Ascending aorta (tissue), 2 donors: ENCODE data around the gene CSMD2. TPM values are rescaled to one million over a fixed set of nuclear protein-coding genes. Genes with fewer than 3 reads are reported as not detected.

Source experiments
- DNase-seq, 2 donors: peaks; one replicate each; pipeline ENCODE4 v3.0.0-alpha.2; 2019; ENCODE audit warnings: low spot score in 2 of 2
- H3K27ac ChIP-seq, 2 donors: fragments of 200-600 bp; sonication (generic); one replicate each; pipeline ENCODE4 v1.5.1; 2016 to 2017; ENCODE audit warnings: mild to moderate bottlenecking in 1 of 2
- H3K27me3 ChIP-seq: fragments of 200-600 bp; sonication (generic); one replicate; pipeline ENCODE4 v1.5.1; 2017
- H3K36me3 ChIP-seq, 2 donors: fragments of 200-600 bp; sonication (generic); one replicate each; pipeline ENCODE4 v1.5.1; 2016
- H3K4me1 ChIP-seq, 2 donors: fragments of 200-600 bp; sonication (generic); one replicate each; pipeline ENCODE4 v1.5.1; 2016 to 2017; ENCODE audit warnings: mild to moderate bottlenecking in 1 of 2
- H3K4me3 ChIP-seq, 2 donors: fragments of 200-600 bp; sonication (generic); one replicate each; pipeline ENCODE4 v1.5.1; 2016 to 2017; ENCODE audit warnings: mild to moderate bottlenecking in 1 of 2
- H3K9me3 ChIP-seq, 2 donors: fragments of 200-600 bp; sonication (generic); one replicate each; pipeline ENCODE4 v1.5.1; 2016
- intact Hi-C: fragments of 100-400 bp; cut with DNase I; formaldehyde crosslinking; loops from one replicate; pipeline ENCODE4 v1.15.1; 2023
- total RNA-seq: library from RNA; depleted of rRNA; stranded (reverse); fragments of >200 nt; gene quantifications from one replicate; pipeline ENCODE4 v1.1.0, GENCODE V29; 2016
- TF ChIP-seq, protein P1 (sequence below), 3 experiments: fragments of 200-600 bp in 2 of 3; fragments of 450-650 bp in 1 of 3; sonication (generic) in 2 of 3; IDR thresholded peaks; one replicate each; pipeline ENCODE4 v1.5.1; 2016 to 2019; ENCODE audit warnings: antibody characterized with exemption in 3 of 3, mild to moderate bottlenecking in 1 of 3, moderate library complexity in 1 of 3

The CSMD2 gene
- total RNA-seq, 1 donor from 2014 or later: 10.9 TPM

DNA sequence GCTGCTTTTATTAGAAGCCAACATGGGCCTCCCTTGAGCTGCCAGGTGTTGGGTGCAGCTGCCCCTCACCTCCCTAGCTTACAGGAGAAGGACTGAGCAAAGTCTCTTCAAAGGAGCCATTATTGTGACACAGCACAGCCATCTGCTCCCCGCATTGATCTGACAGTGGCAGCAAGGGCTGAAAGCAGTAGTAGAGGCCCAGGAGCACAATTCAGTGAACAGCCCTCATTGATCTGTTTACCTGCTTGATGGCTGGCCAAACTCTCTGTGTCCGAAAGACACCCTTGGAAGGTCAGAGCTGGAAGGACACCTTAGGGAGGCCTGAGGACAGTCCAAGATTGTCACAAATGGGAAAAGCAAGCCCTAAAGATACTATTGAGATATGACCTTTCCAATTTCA is 286.6 kb downstream of the CSMD2 start:
- Histone ChIP-seq H3K27me3 (no peaks in the 10 kb centered on the region), H3K9me3 (no peaks in the 10 kb centered on the region), H3K4me3 (no peak overlapping the region), H3K27ac (no peak overlapping the region), H3K36me3 (no peaks in the 10 kb centered on the region), H3K4me1 (peaks cover 0 to 3% of the 10 kb centered on the region in 2 donors)
- intact Hi-C loops: no loop called here
- DNase-seq: no peak
- TF ChIP-seq, protein P1, sequence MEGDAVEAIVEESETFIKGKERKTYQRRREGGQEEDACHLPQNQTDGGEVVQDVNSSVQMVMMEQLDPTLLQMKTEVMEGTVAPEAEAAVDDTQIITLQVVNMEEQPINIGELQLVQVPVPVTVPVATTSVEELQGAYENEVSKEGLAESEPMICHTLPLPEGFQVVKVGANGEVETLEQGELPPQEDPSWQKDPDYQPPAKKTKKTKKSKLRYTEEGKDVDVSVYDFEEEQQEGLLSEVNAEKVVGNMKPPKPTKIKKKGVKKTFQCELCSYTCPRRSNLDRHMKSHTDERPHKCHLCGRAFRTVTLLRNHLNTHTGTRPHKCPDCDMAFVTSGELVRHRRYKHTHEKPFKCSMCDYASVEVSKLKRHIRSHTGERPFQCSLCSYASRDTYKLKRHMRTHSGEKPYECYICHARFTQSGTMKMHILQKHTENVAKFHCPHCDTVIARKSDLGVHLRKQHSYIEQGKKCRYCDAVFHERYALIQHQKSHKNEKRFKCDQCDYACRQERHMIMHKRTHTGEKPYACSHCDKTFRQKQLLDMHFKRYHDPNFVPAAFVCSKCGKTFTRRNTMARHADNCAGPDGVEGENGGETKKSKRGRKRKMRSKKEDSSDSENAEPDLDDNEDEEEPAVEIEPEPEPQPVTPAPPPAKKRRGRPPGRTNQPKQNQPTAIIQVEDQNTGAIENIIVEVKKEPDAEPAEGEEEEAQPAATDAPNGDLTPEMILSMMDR (IDR thresholded peaks at IDR 0.05): no peak

DNA sequence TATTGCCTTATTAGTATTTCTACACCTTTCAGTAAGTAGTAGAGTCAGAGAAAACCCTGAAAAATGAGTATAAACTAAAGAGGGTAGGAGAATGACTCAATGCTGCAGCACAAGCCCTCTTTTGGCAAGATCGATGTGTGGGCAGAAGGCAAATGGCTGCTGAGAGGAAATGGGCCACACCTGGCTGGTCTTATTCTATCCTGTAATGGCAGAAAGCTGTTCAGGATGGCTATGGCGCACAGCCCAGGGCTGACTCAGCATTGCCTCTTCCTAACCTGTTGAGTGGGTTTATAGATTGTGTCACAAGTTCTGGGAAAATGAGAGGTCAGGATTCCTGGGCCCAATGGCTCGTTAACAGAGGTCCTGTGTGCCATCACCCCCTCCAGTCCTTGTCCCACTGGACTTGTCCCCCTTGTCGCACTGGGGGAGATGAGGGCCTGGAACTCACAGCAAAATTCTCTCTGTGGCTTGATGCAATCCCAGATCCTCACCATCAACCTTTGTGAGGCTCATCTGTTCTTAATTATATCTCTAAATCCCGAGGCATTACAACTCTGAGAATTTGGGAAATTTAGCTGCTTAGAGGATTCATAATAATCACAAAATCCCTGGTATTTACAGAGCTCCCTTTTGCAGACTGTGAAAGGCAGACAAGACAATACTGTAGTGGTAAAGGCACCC is 287.9 kb downstream of the CSMD2 start:
- H3K36me3 ChIP-seq: no peaks in the 10 kb centered on the region
- no peaks in the 10 kb centered on the region for H3K27me3 ChIP-seq
- H3K4me1 ChIP-seq: peaks cover 0 to 3% of the 10 kb centered on the region in 2 donors
- H3K27ac ChIP-seq: no peak overlapping the region
- no peak overlapping the region for H3K4me3 ChIP-seq
- intact Hi-C loops: no loop called here
- no peaks in the 10 kb centered on the region for H3K9me3 ChIP-seq
- TF ChIP-seq, protein P1 (IDR thresholded peaks at IDR 0.05): no peak
- peak in 1 of 2 donors; percentile 68 for DNase-seq

DNA sequence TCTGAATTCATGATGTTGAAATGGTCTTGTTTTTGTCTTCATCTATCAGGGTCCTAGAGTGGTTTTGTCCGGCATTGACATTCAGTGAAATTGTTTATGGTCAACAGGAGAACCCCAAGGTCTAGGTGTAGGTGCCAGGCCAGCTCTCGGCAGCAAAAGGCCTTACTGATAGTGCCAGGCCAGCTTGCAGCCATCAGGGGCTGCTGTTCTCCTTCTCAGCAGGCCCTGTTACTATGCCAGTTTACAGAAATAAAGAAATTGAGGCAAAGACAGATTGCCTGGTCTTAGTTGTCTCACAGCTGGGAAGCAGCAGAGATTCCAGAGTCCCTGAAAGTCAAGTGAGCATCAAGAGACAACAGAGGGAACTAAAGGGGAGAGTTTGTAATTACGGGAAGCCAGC is 289.2 kb downstream of the CSMD2 start:
- intact Hi-C loops: no loop called here

DNA sequence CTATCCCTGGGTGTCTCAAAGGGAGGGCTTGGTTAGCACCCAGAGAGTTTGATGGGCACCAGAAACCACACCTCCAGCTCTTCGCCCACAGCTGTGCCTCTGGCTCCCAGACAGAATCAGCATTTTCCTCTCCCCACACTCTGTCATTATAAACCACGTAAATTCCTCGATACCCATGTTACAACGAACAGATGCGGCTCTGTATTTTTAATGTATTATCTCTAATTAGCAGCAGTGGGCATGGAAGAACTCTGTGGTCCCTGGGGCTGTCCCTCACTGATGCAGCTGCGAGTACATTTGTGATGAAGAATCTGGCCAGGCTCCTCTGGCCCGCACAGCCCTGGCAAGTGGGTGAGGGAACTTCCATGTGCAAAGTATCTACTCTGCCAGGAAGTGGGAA is 290.4 kb downstream of the CSMD2 start:
- H3K27me3 ChIP-seq: no peaks in the 10 kb centered on the region
- no peak for DNase-seq
- H3K36me3 ChIP-seq: no peaks in the 10 kb centered on the region
- TF ChIP-seq, protein P1 (IDR thresholded peaks at IDR 0.05): no peak
- intact Hi-C loops: no loop called here
- H3K27ac ChIP-seq: no peak overlapping the region
- H3K4me1 ChIP-seq: peaks cover 0 to 3% of the 10 kb centered on the region in 2 donors
- H3K9me3 ChIP-seq: no peaks in the 10 kb centered on the region
- no peak overlapping the region for H3K4me3 ChIP-seq

More for the DNA sequence above, 289.2 kb downstream of the CSMD2 start:
- no peak overlapping the region for H3K27ac ChIP-seq
- H3K9me3 ChIP-seq: no peaks in the 10 kb centered on the region
- no peak for DNase-seq
- H3K36me3 ChIP-seq: no peaks in the 10 kb centered on the region
- peaks cover 0 to 3% of the 10 kb centered on the region in 2 donors for H3K4me1 ChIP-seq
- H3K27me3 ChIP-seq: no peaks in the 10 kb centered on the region
- TF ChIP-seq, protein P1 (IDR thresholded peaks at IDR 0.05): peak in 1 of 3 experiments; percentile 20
- no peak overlapping the region for H3K4me3 ChIP-seq

DNA sequence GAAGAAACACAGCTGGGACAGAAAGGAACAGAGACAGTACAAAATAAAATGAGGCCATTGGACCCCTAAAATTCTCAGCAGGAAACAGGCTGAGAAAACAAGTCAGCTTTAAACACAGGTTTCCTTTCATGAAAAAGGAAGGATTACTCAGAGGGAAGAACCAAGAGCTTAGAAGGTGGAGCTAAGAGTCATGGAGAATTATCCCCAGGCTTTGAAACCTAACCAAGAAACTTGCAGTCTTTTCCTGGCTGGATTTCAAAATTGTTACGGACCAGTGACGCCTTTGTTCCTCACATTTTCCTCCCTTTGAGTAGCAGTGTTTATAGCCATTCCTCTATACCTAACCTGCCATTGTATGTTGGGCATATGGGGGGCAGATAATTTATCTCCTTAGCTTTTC is 292.3 kb downstream of the CSMD2 start:
- Histone ChIP-seq H3K27me3 (no peaks in the 10 kb centered on the region), H3K36me3 (no peaks in the 10 kb centered on the region), H3K9me3 (no peaks in the 10 kb centered on the region), H3K4me3 (no peak overlapping the region), H3K27ac (no peak overlapping the region), H3K4me1 (peaks cover 0 to under 1% of the 10 kb centered on the region in 2 donors)
- TF ChIP-seq, protein P1 (IDR thresholded peaks at IDR 0.05): no peak
- intact Hi-C loops: no loop called here
- no peak for DNase-seq
